ENCODE measurements around the gene PRKCSH. TPM values are rescaled to one million over a fixed set of nuclear protein-coding genes. Genes with fewer than 3 reads are reported as not detected.

Gene PRKCSH
- total RNA-seq, 1 donor from 2014 or later = 120 TPM

DNA sequence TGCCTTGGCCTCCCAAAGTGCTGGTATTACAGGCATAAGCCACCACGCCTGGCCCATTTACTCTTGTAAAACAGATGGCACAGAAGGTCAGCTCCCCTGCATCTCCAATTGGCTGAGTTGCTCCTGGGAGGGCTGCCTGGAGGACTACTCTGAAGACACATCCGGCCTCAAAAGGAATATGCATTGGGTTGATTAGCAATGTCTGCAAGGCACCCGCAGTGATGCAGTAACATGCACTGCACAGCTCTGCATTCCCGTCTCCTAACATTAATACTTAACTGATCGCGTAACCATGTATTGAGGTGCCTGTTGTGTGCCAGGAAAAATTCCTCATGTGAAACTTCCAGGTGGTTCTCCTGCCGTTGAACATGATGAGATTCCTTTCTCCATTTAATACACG lies 40.4 kb downstream of the PRKCSH start:
- intact Hi-C loops (cut with micrococcal nuclease) = no loop called here
- no peak overlapping the region for H3K27ac ChIP-seq (replicated peaks)
- H3K9me3 ChIP-seq (replicated peaks) = no peaks in the 10 kb centered on the region
- H3K4me3 ChIP-seq = no peak overlapping the region
- peaks cover 41% of the 10 kb centered on the region for H3K27me3 ChIP-seq (ENCODE audit: low read depth)
- H3K4me1 ChIP-seq = peaks cover 22% of the 10 kb centered on the region
- no peaks in the 10 kb centered on the region for H3K36me3 ChIP-seq
- TF ChIP-seq CTCF (IDR thresholded peaks at IDR 0.05; ENCODE audit: borderline replicate concordance) = no peak
- DNase-seq = no peak

- H3K27me3 ChIP-seq (ENCODE audit: low read depth) = peaks cover 53% of the 10 kb centered on the region
- no peak for DNase-seq
- H3K4me3 ChIP-seq = no peak overlapping the region
- no peak for TF ChIP-seq CTCF (IDR thresholded peaks at IDR 0.05; ENCODE audit: borderline replicate concordance)
- no peaks in the 10 kb centered on the region for H3K9me3 ChIP-seq (replicated peaks)
- peaks cover 44% of the 10 kb centered on the region for H3K4me1 ChIP-seq
- no peak overlapping the region for H3K27ac ChIP-seq (replicated peaks)
- H3K36me3 ChIP-seq = peaks cover 3% of the 10 kb centered on the region
- intact Hi-C loops (cut with micrococcal nuclease) = no loop called here
Measured at GRCh38 chr19:11478167-11479089, 43.0 kb downstream of the PRKCSH start.

GRCh38 chr19:11479090-11479897 lies 43.9 kb downstream of the PRKCSH start:
- Histone ChIP-seq H3K4me3 (peak overlapping the region; percentile 58), H3K36me3 (peaks cover 8% of the 10 kb centered on the region), H3K27ac (replicated peaks) (peak overlapping the region; percentile 12), H3K9me3 (replicated peaks) (no peaks in the 10 kb centered on the region), H3K27me3 (ENCODE audit: low read depth) (peaks cover 61% of the 10 kb centered on the region), H3K4me1 (peaks cover 44% of the 10 kb centered on the region)
- intact Hi-C loops (cut with micrococcal nuclease) = no loop called here
- no peak for TF ChIP-seq CTCF (IDR thresholded peaks at IDR 0.05; ENCODE audit: borderline replicate concordance)
- DNase-seq = peak; percentile 34

DNA sequence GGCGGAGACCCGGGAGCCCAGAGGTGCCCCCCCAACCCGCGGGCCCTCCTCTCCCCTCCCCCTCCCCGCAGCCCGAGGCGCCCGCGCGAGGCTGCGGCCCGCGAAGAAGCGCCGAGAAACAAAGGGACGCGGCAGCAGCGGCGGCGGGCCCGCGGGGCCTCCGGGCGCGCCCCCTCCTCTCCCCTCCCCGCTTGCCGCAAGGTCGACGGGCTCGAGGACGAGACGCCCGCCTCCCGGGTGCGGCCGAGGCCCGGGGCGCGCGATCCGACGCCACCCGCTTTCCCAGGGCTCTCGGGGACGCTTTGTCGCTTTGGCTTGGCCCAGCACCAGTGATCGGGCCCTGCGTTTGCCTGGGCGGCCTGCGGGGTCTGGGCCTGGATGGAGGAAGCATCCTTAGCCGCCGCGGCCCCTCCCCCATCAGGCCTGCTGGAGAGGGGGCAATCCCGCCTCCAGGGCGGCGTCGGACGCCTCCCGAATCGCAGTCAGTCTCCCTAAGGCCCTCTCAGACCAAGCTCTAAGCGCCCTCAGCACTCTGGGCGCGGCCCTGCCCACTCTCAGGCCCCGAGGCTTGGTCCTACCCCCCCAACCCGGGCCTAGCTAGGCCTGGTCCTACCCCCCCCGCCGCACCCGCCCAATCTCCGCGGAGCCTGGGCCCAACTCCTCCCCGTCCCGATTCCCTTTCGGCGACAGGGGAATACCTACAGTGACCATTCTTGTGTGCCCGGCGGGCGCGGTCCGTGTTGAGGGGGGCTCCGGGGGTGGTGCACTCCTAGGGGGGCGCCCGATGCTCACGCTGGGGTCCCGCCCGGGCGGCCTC lies 44.7 kb downstream of the PRKCSH start:
- H3K27me3 ChIP-seq (ENCODE audit: low read depth) = peaks cover 70% of the 10 kb centered on the region
- peaks cover 8% of the 10 kb centered on the region for H3K36me3 ChIP-seq
- peak overlapping the region; percentile 12 for H3K27ac ChIP-seq (replicated peaks)
- no peak for TF ChIP-seq CTCF (IDR thresholded peaks at IDR 0.05; ENCODE audit: borderline replicate concordance)
- intact Hi-C loops (cut with micrococcal nuclease) = no loop called here
- H3K9me3 ChIP-seq (replicated peaks) = no peaks in the 10 kb centered on the region
- peaks cover 44% of the 10 kb centered on the region for H3K4me1 ChIP-seq
- no peak for DNase-seq
- peak overlapping the region; percentile 58 for H3K4me3 ChIP-seq

All from left ventricle myocardium inferior (tissue), 1 donor.